Progenitor cell of endocrine pancreas (in vitro differentiated cells): ENCODE results near the gene MYO15A. TPM values are rescaled to one million over a fixed set of nuclear protein-coding genes. Genes with fewer than 3 reads are reported as not detected.

ENCODE experiments used
- DNase-seq: peaks from one replicate; pipeline ENCODE4 v3.0.0; 2021; ENCODE audit warnings: low spot score; ENCODE audit not compliant: unreplicated experiment
- H3K27ac Mint-ChIP-seq: 2 replicates; pipeline ENCODE4 v1.8.0; 2021; ENCODE audit warnings: mild to moderate bottlenecking, moderate library complexity, mixed read lengths
- H3K27me3 Mint-ChIP-seq: 2 replicates; pipeline ENCODE4 v1.8.0; 2021; ENCODE audit warnings: mixed read lengths
- H3K36me3 Mint-ChIP-seq: 2 replicates; pipeline ENCODE4 v1.8.0; 2022; ENCODE audit warnings: mixed read lengths; ENCODE audit not compliant: insufficient read depth
- H3K4me1 Mint-ChIP-seq: 2 replicates; pipeline ENCODE4 v1.8.0; 2021; ENCODE audit warnings: low read depth, mixed read lengths
- H3K4me3 Mint-ChIP-seq: 2 replicates; pipeline ENCODE4 v1.8.0; 2021; ENCODE audit warnings: low read depth, mild to moderate bottlenecking, moderate library complexity, mixed read lengths
- H3K9me3 Mint-ChIP-seq: 2 replicates; pipeline ENCODE4 v1.8.0; 2021; ENCODE audit warnings: low read depth, mixed read lengths
- CTCF ChIP-seq: fragments of 200-600 bp; sonication (generic); IDR thresholded peaks from one replicate; pipeline ENCODE4 v1.5.0; 2021; ENCODE audit warnings: antibody characterized with exemption, mild to moderate bottlenecking; ENCODE audit not compliant: unreplicated experiment
- total RNA-seq: library from RNA; stranded (reverse); gene quantifications from 2 replicates; pipeline ENCODE4 v1.2.1, GENCODE V29; 2021

MYO15A gene
- total RNA-seq, 1 donor from 2014 or later: 3.3 TPM

DNA sequence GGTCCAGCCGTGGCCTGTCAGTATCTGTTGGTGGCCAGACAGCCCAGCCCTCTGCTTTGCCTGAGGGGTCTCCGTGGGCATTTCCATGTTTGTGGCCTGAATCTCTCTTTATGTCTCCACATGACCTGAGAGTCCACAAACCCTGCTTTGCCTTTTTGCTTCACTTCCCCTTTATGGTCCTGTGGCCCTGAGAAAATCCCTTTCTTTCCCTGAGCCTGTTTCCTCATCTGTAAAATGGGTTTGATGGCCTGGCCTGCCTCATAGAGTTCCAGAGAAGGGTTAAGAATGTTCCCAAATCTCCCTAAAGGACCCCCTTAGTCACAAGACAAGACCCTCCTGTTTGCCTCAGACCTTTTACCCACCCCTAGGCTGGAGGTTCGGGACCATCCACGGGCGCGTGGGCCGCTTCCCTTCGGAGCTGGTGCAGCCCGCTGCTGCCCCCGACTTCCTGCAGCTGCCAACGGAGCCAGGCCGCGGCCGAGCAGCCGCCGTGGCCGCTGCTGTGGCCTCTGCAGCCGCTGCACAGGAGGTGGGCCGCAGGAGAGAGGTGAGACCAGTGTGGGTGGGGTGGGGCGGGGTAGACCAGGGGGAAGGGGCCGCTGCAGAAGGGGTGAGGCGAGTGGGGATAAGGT lies 48.9 kb downstream of the MYO15A start:
- Mint-ChIP-seq H3K9me3 (no peaks in the 10 kb centered on the region), H3K4me1 (peaks cover 17% of the 10 kb centered on the region), H3K27ac (peak overlapping the region; percentile 29), H3K36me3 (no peaks in the 10 kb centered on the region), H3K27me3 (peaks cover 11% of the 10 kb centered on the region), H3K4me3 (peak overlapping the region; percentile 85)
- no peak for DNase-seq
- TF ChIP-seq CTCF: no peak

GRCh38 chr17:18158022-18158600 lies 49.6 kb downstream of the MYO15A start:
- Mint-ChIP-seq H3K9me3 (no peaks in the 10 kb centered on the region), H3K36me3 (no peaks in the 10 kb centered on the region), H3K27me3 (peaks cover 7% of the 10 kb centered on the region), H3K4me1 (peaks cover 13% of the 10 kb centered on the region), H3K4me3 (peak overlapping the region; percentile 85), H3K27ac (peak overlapping the region; percentile 89)
- TF ChIP-seq CTCF: no peak
- DNase-seq: peak; percentile 76

DNA sequence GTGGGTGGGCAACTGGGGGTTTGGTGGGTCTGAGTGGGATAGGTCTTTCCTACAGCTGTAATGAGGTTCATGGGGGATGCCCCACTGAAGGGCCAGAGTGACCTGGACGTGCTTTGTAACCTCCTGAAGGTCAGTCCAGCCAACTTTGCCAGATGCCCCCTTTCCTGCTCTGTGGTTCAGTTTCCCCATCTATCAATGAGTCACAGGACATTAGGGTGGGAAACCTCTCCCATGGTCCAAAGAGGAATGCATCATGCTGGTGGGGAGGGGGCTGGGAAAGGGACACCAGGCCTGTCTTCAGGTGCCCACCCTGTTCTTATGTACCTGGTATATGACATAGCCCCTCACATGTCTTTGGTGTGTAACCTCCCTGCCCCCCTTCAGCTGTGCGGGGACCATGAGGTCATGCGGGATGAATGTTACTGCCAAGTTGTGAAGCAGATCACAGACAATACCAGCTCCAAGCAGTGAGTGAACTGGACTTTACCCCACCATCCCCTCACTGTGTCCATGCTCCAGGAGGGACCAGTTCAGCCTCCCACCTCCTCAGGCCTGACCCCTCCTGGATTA lies 51.1 kb downstream of the MYO15A start:
- Mint-ChIP-seq H3K27me3 (peaks cover 7% of the 10 kb centered on the region), H3K4me3 (peak overlapping the region; percentile 70), H3K4me1 (peaks cover 8% of the 10 kb centered on the region), H3K9me3 (no peaks in the 10 kb centered on the region), H3K36me3 (no peaks in the 10 kb centered on the region), H3K27ac (no peak overlapping the region)
- TF ChIP-seq CTCF: no peak
- DNase-seq: no peak

DNA sequence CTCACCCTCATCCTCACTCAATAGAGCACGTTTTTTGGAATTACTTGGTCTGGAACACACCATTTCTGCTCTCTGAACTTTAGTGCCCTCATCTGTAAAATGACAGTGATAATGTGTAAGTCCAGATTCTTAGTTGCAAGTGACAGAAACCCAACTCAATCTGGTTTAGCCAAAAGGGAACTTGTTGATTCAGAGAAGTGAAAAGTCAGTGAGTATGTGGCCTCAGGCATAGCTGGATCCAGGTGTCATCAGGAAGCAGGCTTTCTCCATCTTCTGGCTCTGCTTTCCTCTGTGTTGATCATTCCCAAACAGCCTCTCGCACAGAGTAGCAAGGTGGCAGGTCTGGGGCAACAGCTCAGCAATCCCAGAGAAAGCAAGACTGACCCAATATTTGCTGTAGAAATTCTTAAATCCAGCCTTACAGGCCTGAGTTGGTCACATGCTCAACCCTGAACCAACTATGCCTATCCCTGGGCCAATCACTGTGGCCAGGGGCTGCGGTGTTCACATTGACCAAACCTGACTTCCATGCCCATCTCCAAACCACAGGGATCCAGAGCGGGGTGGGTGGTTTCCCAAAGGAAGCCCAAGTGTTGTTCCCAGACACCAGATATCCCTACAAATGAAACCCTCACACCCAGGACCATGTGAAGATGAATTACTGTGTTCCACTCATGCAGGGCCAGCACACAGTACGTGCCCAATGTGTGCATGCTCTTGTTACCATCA lies 51.7 kb downstream of the MYO15A start:
- Mint-ChIP-seq H3K27ac (no peak overlapping the region), H3K4me1 (peaks cover 8% of the 10 kb centered on the region)

More for the DNA sequence above, 51.7 kb downstream of the MYO15A start:
- no peak for TF ChIP-seq CTCF
- peak overlapping the region; percentile 70 for H3K4me3 Mint-ChIP-seq
- H3K27me3 Mint-ChIP-seq: peaks cover 7% of the 10 kb centered on the region
- no peak for DNase-seq
- H3K36me3 Mint-ChIP-seq: no peaks in the 10 kb centered on the region
- no peaks in the 10 kb centered on the region for H3K9me3 Mint-ChIP-seq
